Stomach smooth muscle (tissue), 2 donors: ENCODE measurements around the gene SLC24A4.

Experiments used
- H3K27ac ChIP-seq: one replicate; pipeline ENCODE4 v1.7.0; 2013; ENCODE audit warnings: mild to moderate bottlenecking, low read length, inconsistent platforms
- H3K27me3 ChIP-seq, 2 donors: one replicate each; pipeline ENCODE4 v1.7.0; 2013; ENCODE audit warnings: low read length in 2 of 2; ENCODE audit not compliant: insufficient read depth in 2 of 2, control insufficient read depth in 1 of 2
- H3K36me3 ChIP-seq, 2 donors: one replicate each; pipeline ENCODE4 v1.7.0; 2013; ENCODE audit warnings: low read length in 2 of 2; ENCODE audit not compliant: control insufficient read depth in 2 of 2, insufficient read depth in 2 of 2
- H3K4me1 ChIP-seq: one replicate; pipeline ENCODE4 v1.7.0; 2013; ENCODE audit warnings: low read length; ENCODE audit not compliant: control insufficient read depth, insufficient read depth
- H3K4me3 ChIP-seq, 2 donors: one replicate each; pipeline ENCODE4 v1.7.0; 2013; ENCODE audit warnings: low read length in 2 of 2
- H3K9ac ChIP-seq, 2 donors: one replicate each; pipeline ENCODE4 v1.7.0; 2013; ENCODE audit warnings: low read length in 2 of 2, mild to moderate bottlenecking in 1 of 2
- H3K9me3 ChIP-seq, 2 donors: one replicate each; pipeline ENCODE4 v1.7.0; 2013; ENCODE audit warnings: low read length in 2 of 2; ENCODE audit not compliant: control insufficient read depth in 2 of 2
- donor health status: healthy.
- donor health status: Pancreatic carcinoma.

SLC24A4 gene

GRCh38 chr14:92449404-92450181 is 126.6 kb downstream of the SLC24A4 start:
- Histone ChIP-seq H3K9ac (no peak overlapping the region), H3K4me3 (no peak overlapping the region), H3K27me3 (no peaks in the 10 kb centered on the region), H3K9me3 (no peaks in the 10 kb centered on the region), H3K4me1 (peaks cover 3% of the 10 kb centered on the region), H3K36me3 (no peaks in the 10 kb centered on the region), H3K27ac (no peak overlapping the region)

GRCh38 chr14:92450351-92451070 is 127.5 kb downstream of the SLC24A4 start:
- no peak overlapping the region for H3K27ac ChIP-seq

GRCh38 chr14:92451245-92451644 is 128.3 kb downstream of the SLC24A4 start:
- no peak overlapping the region for H3K27ac ChIP-seq
- no peak overlapping the region for H3K4me3 ChIP-seq
- no peaks in the 10 kb centered on the region for H3K9me3 ChIP-seq
- H3K4me1 ChIP-seq: peaks cover 3% of the 10 kb centered on the region
- no peaks in the 10 kb centered on the region for H3K36me3 ChIP-seq
- H3K9ac ChIP-seq: no peak overlapping the region
- no peaks in the 10 kb centered on the region for H3K27me3 ChIP-seq

More at GRCh38 chr14:92450351-92451070, 127.5 kb downstream of the SLC24A4 start:
- Histone ChIP-seq H3K9ac (no peak overlapping the region), H3K4me1 (peaks cover 3% of the 10 kb centered on the region), H3K4me3 (no peak overlapping the region), H3K9me3 (no peaks in the 10 kb centered on the region), H3K36me3 (no peaks in the 10 kb centered on the region), H3K27me3 (no peaks in the 10 kb centered on the region)

GRCh38 chr14:92451755-92452154 is 128.8 kb downstream of the SLC24A4 start:
- no peak overlapping the region for H3K27ac ChIP-seq
- H3K4me1 ChIP-seq: peaks cover 4% of the 10 kb centered on the region
- no peak overlapping the region for H3K9ac ChIP-seq
- no peaks in the 10 kb centered on the region for H3K27me3 ChIP-seq
- H3K4me3 ChIP-seq: no peak overlapping the region
- no peaks in the 10 kb centered on the region for H3K9me3 ChIP-seq
- H3K36me3 ChIP-seq: no peaks in the 10 kb centered on the region

GRCh38 chr14:92452471-92452870 is 129.5 kb downstream of the SLC24A4 start:
- Histone ChIP-seq H3K36me3 (no peaks in the 10 kb centered on the region), H3K4me3 (no peak overlapping the region), H3K4me1 (peaks cover 5% of the 10 kb centered on the region), H3K27ac (no peak overlapping the region), H3K27me3 (no peaks in the 10 kb centered on the region), H3K9ac (no peak overlapping the region), H3K9me3 (no peaks in the 10 kb centered on the region)

- H3K9ac ChIP-seq: no peak overlapping the region
- H3K4me1 ChIP-seq: peaks cover 5% of the 10 kb centered on the region
- H3K27ac ChIP-seq: no peak overlapping the region
These were observed 130.7 kb downstream of the SLC24A4 start for GRCh38 chr14:92453691-92454090.

GRCh38 chr14:92455231-92455630 is 132.3 kb downstream of the SLC24A4 start:
- no peaks in the 10 kb centered on the region for H3K9me3 ChIP-seq

More at GRCh38 chr14:92453691-92454090, 130.7 kb downstream of the SLC24A4 start:
- Histone ChIP-seq H3K36me3 (no peaks in the 10 kb centered on the region), H3K9me3 (no peaks in the 10 kb centered on the region), H3K27me3 (no peaks in the 10 kb centered on the region), H3K4me3 (no peak overlapping the region)

GRCh38 chr14:92456215-92457015 is 133.4 kb downstream of the SLC24A4 start:
- H3K36me3 ChIP-seq: no peaks in the 10 kb centered on the region
- H3K27ac ChIP-seq: no peak overlapping the region
- no peak overlapping the region for H3K9ac ChIP-seq
- no peak overlapping the region for H3K4me3 ChIP-seq
- no peaks in the 10 kb centered on the region for H3K27me3 ChIP-seq
- no peaks in the 10 kb centered on the region for H3K9me3 ChIP-seq
- peaks cover 4% of the 10 kb centered on the region for H3K4me1 ChIP-seq

More at GRCh38 chr14:92455231-92455630, 132.3 kb downstream of the SLC24A4 start:
- Histone ChIP-seq H3K27me3 (no peaks in the 10 kb centered on the region), H3K4me1 (peaks cover 5% of the 10 kb centered on the region), H3K27ac (no peak overlapping the region), H3K9ac (no peak overlapping the region), H3K4me3 (no peak overlapping the region), H3K36me3 (no peaks in the 10 kb centered on the region)

- Histone ChIP-seq H3K4me1 (peaks cover 5% of the 10 kb centered on the region), H3K27ac (no peak overlapping the region)
These were observed 134.1 kb downstream of the SLC24A4 start for GRCh38 chr14:92457016-92457565.

More at GRCh38 chr14:92457016-92457565, 134.1 kb downstream of the SLC24A4 start:
- H3K9ac ChIP-seq: no peak overlapping the region
- H3K4me3 ChIP-seq: no peak overlapping the region
- no peaks in the 10 kb centered on the region for H3K27me3 ChIP-seq
- H3K36me3 ChIP-seq: no peaks in the 10 kb centered on the region
- no peaks in the 10 kb centered on the region for H3K9me3 ChIP-seq
